ENCODE results near the gene MOB2.

The MOB2 gene

DNA sequence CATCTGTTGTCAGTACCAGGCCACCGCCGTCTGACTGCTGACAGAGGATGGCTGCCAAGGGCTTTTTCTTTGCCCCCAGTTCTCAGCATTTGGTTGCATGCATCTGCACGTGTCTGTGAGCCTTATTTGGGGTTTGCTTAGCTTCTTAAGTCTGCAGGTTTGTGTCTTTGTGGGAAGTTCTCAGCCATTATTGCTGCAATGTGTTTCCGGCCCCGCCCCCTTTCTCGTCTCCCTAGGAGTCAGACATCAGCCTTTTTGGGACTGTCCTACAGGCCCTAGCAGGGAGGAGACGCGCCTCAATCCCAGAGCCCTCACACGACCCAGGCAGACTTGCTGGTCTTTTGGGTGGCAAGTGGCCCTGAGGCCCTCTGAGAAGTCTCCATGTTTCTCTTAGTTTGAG is 8.0 kb downstream of the MOB2 start:
- H3K9ac ChIP-seq (ENCODE audit: low read length) = no peak overlapping the region
- TF ChIP-seq, protein P1, sequence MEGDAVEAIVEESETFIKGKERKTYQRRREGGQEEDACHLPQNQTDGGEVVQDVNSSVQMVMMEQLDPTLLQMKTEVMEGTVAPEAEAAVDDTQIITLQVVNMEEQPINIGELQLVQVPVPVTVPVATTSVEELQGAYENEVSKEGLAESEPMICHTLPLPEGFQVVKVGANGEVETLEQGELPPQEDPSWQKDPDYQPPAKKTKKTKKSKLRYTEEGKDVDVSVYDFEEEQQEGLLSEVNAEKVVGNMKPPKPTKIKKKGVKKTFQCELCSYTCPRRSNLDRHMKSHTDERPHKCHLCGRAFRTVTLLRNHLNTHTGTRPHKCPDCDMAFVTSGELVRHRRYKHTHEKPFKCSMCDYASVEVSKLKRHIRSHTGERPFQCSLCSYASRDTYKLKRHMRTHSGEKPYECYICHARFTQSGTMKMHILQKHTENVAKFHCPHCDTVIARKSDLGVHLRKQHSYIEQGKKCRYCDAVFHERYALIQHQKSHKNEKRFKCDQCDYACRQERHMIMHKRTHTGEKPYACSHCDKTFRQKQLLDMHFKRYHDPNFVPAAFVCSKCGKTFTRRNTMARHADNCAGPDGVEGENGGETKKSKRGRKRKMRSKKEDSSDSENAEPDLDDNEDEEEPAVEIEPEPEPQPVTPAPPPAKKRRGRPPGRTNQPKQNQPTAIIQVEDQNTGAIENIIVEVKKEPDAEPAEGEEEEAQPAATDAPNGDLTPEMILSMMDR (IDR thresholded peaks at IDR 0.05; ENCODE audit: low read depth, low read length) = no peak
- no peak for TF ChIP-seq EZH2phosphoT487 (IDR thresholded peaks at IDR 0.05; ENCODE audit: low read depth)
- no peaks in the 10 kb centered on the region for H3K4me1 ChIP-seq (ENCODE audit: low read length)
- H3K79me2 ChIP-seq (ENCODE audit: low read length) = no peaks in the 10 kb centered on the region
- no peaks in the 10 kb centered on the region for H3K36me3 ChIP-seq (replicated peaks; ENCODE audit: low read depth, low read length)
- no peaks in the 10 kb centered on the region for H3K27me3 ChIP-seq (ENCODE audit: low read depth, low read length)
- no peak overlapping the region for H3K4me3 ChIP-seq (ENCODE audit: low read length)
- H3K27ac ChIP-seq (ENCODE audit: low read length) = no peak overlapping the region
- peaks cover 2% of the 10 kb centered on the region for H4K20me1 ChIP-seq (ENCODE audit: insufficient read depth, low read length)
- H3K9me3 ChIP-seq (ENCODE audit: insufficient read depth, low read length) = no peaks in the 10 kb centered on the region
- H3K4me2 ChIP-seq (ENCODE audit: low read length) = no peak overlapping the region
- H2AFZ ChIP-seq (ENCODE audit: low read depth, low read length) = no peak overlapping the region

DNA sequence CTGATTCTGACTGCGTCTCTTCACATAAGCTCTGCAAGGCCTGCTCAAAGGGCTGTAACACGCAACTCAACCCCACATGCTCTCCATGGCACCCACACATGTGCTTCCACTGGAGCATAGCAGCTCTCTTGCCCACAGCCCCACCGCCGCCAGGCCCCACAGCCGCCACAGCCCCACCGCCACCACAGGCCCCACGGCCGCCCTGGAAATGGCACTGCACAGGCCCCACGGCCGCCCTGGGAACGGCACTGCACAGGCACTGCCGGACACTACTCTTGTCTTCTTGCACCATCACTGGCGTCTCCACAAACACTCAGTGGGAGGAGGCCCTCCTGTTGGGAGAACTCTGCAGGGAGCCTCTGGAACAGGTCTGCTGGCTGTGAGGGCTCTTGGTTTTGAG is 8.6 kb downstream of the MOB2 start:
- Histone ChIP-seq H4K20me1 (ENCODE audit: insufficient read depth, low read length) (no peaks in the 10 kb centered on the region; the same call in none of the 2 replicates), H3K4me3 (ENCODE audit: low read length) (no peak overlapping the region), H3K27me3 (ENCODE audit: low read depth, low read length) (no peaks in the 10 kb centered on the region), H3K9me3 (ENCODE audit: insufficient read depth, low read length) (no peaks in the 10 kb centered on the region), H3K79me2 (ENCODE audit: low read length) (no peaks in the 10 kb centered on the region), H3K27ac (ENCODE audit: low read length) (no peak overlapping the region), H3K36me3 (replicated peaks; ENCODE audit: low read depth, low read length) (no peaks in the 10 kb centered on the region), H3K9ac (ENCODE audit: low read length) (no peak overlapping the region), H3K4me1 (ENCODE audit: low read length) (no peaks in the 10 kb centered on the region), H3K4me2 (ENCODE audit: low read length) (no peak overlapping the region), H2AFZ (ENCODE audit: low read depth, low read length) (no peak overlapping the region)
- TF ChIP-seq, protein P1 (IDR thresholded peaks at IDR 0.05; ENCODE audit: low read depth, low read length) = no peak
- no peak for TF ChIP-seq EZH2phosphoT487 (IDR thresholded peaks at IDR 0.05; ENCODE audit: low read depth)

DNA sequence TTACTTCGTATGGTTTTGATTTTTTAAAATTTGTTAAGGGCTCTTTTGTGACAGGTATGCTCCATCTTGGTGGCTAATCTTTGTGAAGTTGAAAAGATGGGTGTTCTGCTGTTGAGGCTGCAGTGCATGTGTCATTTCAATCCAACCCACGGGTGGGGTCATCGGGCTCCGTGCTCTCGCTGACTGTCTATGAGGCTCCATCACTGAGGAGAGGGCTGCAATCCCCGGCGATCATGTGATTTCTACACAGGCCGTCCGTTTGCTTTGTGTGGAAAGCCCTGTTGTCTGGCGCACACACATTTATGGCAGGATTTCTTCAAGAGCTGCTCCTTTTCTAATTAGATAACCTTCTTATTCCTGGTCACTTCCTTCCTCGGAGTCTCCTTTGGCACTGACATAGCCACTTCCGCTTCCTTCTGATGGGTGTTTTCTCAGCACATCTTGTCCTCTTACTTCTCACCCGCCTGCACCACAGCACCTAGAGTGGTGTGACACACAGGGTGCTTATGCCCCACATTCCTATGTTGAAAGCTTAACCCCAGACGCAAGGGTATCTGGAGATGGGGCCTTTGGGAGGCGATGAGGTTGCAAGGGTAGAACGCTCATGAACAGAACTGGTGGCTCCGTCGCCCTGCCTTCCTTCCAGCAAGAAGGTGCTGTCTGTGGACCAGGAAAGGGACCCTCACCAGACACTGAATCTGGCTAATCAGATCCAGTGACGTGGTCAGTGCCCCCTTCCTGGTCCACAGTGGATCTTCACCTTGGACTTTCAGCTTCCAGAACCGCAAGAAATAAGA is 9.4 kb downstream of the MOB2 start:
- H3K27me3 ChIP-seq (ENCODE audit: low read depth, low read length) = no peaks in the 10 kb centered on the region
- no peak for TF ChIP-seq EZH2phosphoT487 (IDR thresholded peaks at IDR 0.05; ENCODE audit: low read depth)
- TF ChIP-seq, protein P1 (IDR thresholded peaks at IDR 0.05; ENCODE audit: low read depth, low read length) = no peak

DNA sequence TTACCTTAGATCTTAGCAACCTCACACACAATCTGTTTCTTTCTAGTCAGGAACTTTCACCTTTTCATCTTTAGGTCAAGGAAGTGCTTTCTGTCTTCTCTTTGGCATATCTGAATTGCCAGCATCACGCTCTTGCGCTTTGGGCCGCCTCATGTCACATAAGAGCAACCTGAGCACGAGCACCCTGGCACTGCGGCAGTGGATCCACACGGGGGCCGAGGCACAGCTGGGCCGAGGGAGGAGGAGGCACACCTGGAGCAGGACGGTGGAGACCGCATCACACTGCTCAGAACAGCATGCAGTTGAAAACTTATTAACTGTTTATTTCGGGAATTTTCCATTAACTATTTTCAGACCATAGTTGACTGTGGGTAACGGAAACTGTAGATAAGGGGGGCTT is 10.7 kb downstream of the MOB2 start:
- no peaks in the 10 kb centered on the region for H3K4me1 ChIP-seq (ENCODE audit: low read length)
- H3K4me3 ChIP-seq (ENCODE audit: low read length) = no peak overlapping the region
- no peak overlapping the region for H3K4me2 ChIP-seq (ENCODE audit: low read length)
- no peak overlapping the region for H3K9ac ChIP-seq (ENCODE audit: low read length)
- no peaks in the 10 kb centered on the region for H3K9me3 ChIP-seq (ENCODE audit: insufficient read depth, low read length)
- no peak for TF ChIP-seq EZH2phosphoT487 (IDR thresholded peaks at IDR 0.05; ENCODE audit: low read depth)
- TF ChIP-seq, protein P1 (IDR thresholded peaks at IDR 0.05; ENCODE audit: low read depth, low read length) = no peak
- no peaks in the 10 kb centered on the region for H3K79me2 ChIP-seq (ENCODE audit: low read length)
- no peaks in the 10 kb centered on the region; the same call in none of the 2 replicates for H4K20me1 ChIP-seq (ENCODE audit: insufficient read depth, low read length)
- no peak overlapping the region for H3K27ac ChIP-seq (ENCODE audit: low read length)
- no peak overlapping the region for H2AFZ ChIP-seq (ENCODE audit: low read depth, low read length)
- H3K36me3 ChIP-seq (replicated peaks; ENCODE audit: low read depth, low read length) = no peaks in the 10 kb centered on the region
- no peaks in the 10 kb centered on the region for H3K27me3 ChIP-seq (ENCODE audit: low read depth, low read length)

More for the DNA sequence above, 9.4 kb downstream of the MOB2 start:
- Histone ChIP-seq H3K4me1 (ENCODE audit: low read length) (no peaks in the 10 kb centered on the region), H3K4me3 (ENCODE audit: low read length) (no peak overlapping the region), H4K20me1 (ENCODE audit: insufficient read depth, low read length) (no peaks in the 10 kb centered on the region; the same call in none of the 2 replicates), H3K4me2 (ENCODE audit: low read length) (no peak overlapping the region), H2AFZ (ENCODE audit: low read depth, low read length) (no peak overlapping the region), H3K27ac (ENCODE audit: low read length) (no peak overlapping the region), H3K79me2 (ENCODE audit: low read length) (no peaks in the 10 kb centered on the region), H3K9ac (ENCODE audit: low read length) (no peak overlapping the region), H3K9me3 (ENCODE audit: insufficient read depth, low read length) (no peaks in the 10 kb centered on the region), H3K36me3 (replicated peaks; ENCODE audit: low read depth, low read length) (no peaks in the 10 kb centered on the region)

All from OCI-LY3 (cell line).